Right renal pelvis (tissue), 4 donors: ENCODE data around the gene PHTF2. TPM values are rescaled to one million over a fixed set of nuclear protein-coding genes. Genes with fewer than 3 reads are reported as not detected.
"Not testable (repeated sequence)": the region's sequence is repeated elsewhere in the genome, so short reads cannot be mapped to it uniquely, and the experiment has no call there.

ENCODE experiments used
- DNase-seq, 4 donors: peaks; one replicate each; pipeline ENCODE4 v3.0.0-alpha.2; 2013; ENCODE audit warnings: low read depth in 4 of 4, low spot score in 3 of 4, missing footprints in 1 of 4
- polyA plus RNA-seq, 4 donors: library from polyadenylated mRNA; unstranded; fragments of 120-200 nt; gene quantifications; one replicate each; pipeline ENCODE4 v1.2.1, GENCODE V29; 2013; ENCODE audit not compliant: insufficient read length in 4 of 4

PHTF2 gene
- polyA plus RNA-seq, 4 donors, result 21.4 to 29.4 (median 25.3) TPM

GRCh38 chr7:77873416-77874327, 75.1 kb downstream of the PHTF2 start:
- DNase-seq, result not testable (repeated sequence)

- no peak for DNase-seq
Measured at GRCh38 chr7:77877791-77878190, 79.2 kb downstream of the PHTF2 start.

- no peak for DNase-seq
Measured at GRCh38 chr7:77878500-77878899, 79.9 kb downstream of the PHTF2 start.

DNA sequence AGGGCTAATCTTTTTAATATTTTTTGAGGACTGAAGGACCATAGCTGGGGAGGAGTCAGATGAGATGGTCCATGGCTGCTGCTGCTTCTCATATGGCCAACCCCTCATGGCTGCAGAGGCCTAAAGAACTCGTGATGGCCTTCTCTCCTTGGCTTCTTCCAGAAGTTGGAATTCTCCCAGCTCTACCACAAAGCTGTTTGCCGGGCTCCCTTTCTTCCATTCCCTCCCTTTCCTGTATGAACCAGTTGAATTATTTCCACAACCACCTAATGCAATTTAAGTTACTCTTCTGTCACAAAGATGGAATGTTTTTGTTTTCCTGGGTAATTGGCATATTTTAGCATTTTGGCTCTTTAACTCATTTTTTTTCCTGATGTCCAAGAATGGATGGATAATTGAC, 80.7 kb downstream of the PHTF2 start:
- DNase-seq, result no peak

DNA sequence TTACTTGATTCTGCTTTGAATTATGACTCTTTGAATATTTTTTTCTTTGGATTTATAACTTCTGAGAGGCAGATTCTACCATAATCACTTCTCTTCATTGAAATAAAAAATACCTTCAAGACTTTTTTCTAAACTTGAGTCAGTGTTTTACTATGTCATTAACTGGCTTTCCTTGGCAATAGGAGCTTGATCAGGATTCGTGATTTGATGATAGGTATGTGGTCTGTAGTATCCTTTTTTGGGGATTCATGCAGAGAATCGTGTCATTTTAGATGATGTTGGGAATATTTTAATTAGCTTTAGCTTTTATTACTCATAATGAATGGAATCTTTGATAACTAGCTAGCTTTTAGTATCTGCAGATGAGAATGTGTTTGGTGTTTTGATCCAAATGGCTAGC, 83.3 kb downstream of the PHTF2 start:
- DNase-seq, result no peak

DNA sequence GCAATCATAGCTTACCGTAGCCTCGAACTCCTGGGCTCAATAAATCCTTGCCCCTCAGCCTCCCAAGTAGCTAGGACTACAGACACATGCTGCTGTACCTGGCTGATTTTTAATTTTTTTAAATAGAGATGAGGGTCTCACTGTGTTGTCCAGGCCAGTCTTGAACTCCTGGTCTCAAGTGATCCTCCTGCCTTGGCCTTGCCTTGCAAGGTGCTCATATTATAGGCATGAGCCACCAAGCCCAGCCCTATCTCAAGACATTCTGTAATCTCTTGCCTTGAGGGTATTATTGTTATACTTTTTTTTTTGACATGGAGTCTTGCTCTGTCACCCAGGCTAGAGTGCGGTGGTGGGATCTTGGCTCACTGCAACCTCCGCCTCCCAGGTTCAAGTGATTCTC, 86.6 kb downstream of the PHTF2 start:
- DNase-seq, result no peak

- no peak for DNase-seq
Measured at GRCh38 chr7:77887567-77887966, 89.0 kb downstream of the PHTF2 start.

GRCh38 chr7:77888998-77889397, 90.4 kb downstream of the PHTF2 start:
- no peak for DNase-seq

DNA sequence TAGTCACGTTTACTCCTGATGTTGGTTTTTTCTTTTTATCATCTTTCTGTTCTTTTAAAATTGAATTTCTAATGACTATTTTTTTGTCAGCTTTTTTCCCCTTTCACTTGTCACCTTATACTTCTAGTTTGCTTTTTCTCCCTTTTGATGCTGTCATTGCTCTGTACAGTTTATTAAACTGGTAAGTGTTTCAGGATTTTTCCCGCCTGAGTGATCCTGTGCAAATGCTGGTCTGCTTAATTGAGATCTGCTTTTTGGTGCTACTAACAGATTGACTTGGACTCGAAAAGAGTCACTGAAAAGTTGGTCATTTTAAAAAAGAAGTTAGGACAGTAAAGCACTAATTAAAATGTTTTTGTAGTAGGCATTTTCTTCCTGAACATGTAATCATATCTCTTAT, 95.2 kb downstream of the PHTF2 start:
- no peak for DNase-seq

DNA sequence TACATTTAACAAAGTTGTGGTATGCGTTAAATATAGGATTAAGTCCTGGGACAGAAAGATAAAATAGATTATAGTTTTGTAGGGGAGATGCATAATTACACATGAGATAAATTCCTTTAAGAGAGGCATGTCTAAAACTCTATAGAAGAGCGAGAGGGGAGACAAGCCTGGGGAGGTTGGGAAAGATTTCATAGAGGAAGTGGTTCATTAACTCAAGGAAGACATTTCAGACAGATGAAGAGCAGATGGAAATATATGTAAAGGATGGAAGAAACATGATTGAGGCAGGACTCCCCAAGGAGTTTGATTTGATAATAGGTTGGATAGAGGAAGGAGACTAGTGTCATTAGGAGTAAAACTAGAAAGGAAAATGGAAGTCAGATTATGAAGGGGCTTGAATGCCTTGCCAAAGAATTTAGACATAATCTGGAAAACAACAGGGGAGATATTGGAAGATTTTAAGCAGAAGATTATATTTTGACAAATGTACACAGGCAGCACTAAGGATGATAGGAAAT, 96.1 kb downstream of the PHTF2 start:
- DNase-seq, result no peak

DNA sequence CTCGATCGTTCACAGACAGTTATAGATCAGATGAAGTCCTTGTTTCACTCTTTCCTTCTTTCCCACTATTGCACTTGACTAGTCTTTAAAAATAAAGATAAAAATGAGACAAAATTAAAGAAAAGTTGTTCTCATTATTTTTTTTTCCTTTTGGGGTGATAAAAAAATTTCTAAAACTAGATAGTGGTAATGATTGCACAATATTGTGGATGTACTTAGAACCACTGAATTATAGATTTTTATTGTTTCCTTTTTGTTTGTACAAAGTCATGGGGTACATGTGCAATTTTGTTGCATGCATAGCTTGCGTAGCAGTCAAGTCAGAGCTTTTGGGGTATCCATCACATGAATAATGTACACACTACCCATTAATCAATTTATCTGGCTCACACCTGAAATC, 97.3 kb downstream of the PHTF2 start:
- no peak for DNase-seq

DNA sequence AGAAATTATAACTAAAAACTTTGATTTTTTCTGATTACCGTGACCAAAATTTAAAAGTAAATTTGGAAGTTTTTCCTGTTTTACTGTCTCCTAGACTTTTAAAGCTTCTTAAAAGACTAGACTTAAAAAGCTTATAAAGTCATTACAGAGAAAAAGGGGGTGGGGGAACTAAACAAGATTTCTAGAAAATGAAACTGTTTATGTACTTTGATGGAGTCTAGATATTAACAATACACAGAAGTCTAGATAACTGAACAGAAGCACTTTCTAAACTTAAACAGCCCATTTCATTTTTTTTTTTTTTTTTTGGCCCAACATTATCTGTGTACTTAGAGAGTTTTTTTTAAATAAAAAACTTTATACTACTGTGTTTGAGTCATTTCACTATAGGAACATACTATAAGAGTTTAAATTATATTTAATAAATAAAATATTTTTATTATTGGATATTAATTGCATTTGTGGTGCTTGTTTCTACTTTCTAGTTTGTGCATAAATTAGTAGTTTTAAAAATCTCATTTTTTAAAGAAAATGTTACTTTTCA, 98.5 kb downstream of the PHTF2 start:
- no peak for DNase-seq

- no peak for DNase-seq
Measured at GRCh38 chr7:77899516-77899915, 100.9 kb downstream of the PHTF2 start.

GRCh38 chr7:77903597-77903996, 105.0 kb downstream of the PHTF2 start:
- DNase-seq, result no peak

DNA sequence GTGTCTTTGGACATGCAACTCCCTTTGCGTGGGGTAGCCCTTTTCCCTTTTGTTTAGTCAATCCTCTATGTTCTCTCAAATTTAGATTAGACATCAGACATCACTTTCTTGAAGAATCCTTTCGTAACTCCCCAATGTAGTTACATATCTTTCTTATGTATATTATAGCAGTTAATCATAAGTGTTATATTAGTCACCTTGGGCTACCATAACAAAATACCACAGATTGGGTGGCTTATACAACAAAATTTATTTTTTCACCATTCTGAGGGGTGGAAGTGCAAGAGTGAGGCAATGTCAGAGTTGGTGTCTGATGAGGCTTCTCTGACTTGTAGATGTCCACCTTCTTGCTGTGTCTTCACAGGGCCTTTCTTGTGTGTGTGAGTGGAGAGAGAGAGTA, 105.7 kb downstream of the PHTF2 start:
- DNase-seq, result no peak

- DNase-seq, result no peak
Measured at GRCh38 chr7:77907281-77907680, 108.7 kb downstream of the PHTF2 start.

- no peak for DNase-seq
Measured at GRCh38 chr7:77908664-77909063, 110.1 kb downstream of the PHTF2 start.

- no peak for DNase-seq
Measured at GRCh38 chr7:77910124-77910523, 111.6 kb downstream of the PHTF2 start.

GRCh38 chr7:77912293-77912692, 113.7 kb downstream of the PHTF2 start:
- DNase-seq, result no peak

DNA sequence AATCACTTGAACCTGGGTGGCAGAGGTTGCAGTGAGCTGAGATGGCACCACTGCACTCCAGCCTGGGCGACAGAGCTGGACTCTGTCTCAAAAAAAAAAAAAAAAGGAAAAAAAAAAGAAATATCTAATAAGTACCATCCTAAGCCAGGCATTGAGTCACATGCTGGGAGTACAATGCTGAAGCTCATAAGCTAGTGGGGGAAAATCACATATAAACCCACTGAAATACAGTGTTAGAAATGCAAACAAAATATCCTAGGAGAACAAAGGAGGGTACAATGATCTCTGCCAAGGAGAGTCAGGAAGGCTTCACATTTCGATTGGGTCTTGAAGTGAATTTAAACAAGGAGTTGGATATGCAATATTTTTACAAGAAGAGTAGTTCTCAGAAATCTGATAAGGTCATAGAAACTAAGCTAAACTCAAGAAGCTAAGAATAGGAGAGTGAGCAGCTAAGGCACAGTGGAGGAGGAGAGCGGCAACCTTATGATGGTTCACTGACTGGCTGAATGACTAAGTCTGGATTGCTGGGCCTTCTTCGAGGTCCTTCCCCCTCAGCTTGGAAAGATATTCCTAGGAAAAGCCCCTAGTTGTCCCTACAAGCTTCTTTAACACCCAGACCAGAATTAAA, 115.5 kb downstream of the PHTF2 start:
- DNase-seq, result no peak

DNA sequence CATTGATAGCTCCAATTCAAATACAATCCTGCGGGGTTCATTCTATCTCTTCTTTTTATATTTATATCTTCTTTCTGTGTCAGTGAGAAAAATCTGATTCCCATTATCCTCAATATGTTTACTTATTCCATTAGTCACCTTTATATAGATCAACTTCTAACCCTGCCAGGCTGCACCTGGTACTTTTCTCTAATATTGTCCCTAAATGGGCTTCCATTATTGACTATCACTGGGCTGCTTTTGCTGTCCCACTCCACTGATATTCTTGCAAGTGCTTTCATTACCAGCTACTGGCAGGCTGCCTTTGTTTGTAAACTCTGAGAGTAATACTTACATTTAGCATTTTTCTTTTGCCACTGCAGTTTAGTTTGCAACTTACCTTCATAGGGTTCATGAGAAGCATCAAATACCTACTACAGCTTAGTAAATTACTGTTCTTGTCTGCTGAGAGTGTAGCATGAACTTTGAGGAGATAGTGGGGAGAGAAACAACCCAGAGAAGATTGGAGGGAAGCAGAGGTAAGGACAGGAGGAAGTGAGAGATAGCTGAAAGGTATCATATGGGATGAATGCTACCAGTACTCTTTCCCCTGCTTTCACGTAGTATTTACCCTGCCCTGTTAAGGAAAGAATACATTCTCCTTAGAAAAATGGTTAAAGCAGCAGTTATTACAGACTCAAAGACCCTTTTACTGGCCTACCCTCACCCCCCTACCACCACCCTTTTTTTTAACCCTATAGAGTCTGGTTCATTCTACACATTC, 119.1 kb downstream of the PHTF2 start:
- no peak for DNase-seq
